HUES48 (cell line): ENCODE results near the gene POFUT1.

Experiments used
- H3K27ac ChIP-seq: one replicate; pipeline ENCODE4 v1.7.0; 2013; ENCODE audit warnings: low read depth, low read length, inconsistent platforms
- H3K27me3 ChIP-seq: 2 replicates; pipeline ENCODE4 v1.6.1; 2013; ENCODE audit warnings: mild to moderate bottlenecking, low read length; ENCODE audit not compliant: control insufficient read depth, insufficient read depth
- H3K36me3 ChIP-seq: 2 replicates; pipeline ENCODE4 v1.6.1; 2013; ENCODE audit warnings: low read length; ENCODE audit not compliant: control insufficient read depth, insufficient read depth
- H3K4me1 ChIP-seq: 2 replicates; pipeline ENCODE4 v1.6.1; 2013; ENCODE audit warnings: mild to moderate bottlenecking, low read length; ENCODE audit not compliant: control insufficient read depth, insufficient read depth
- H3K4me3 ChIP-seq: 2 replicates; pipeline ENCODE4 v1.5.1; 2013; ENCODE audit warnings: mild to moderate bottlenecking, low read depth, low read length
- H3K9ac ChIP-seq: 2 replicates; pipeline ENCODE4 v1.6.1; 2013; ENCODE audit warnings: mild to moderate bottlenecking, low read depth, low read length, moderate library complexity
- H3K9me3 ChIP-seq: 2 replicates; pipeline ENCODE4 v1.6.1; 2013; ENCODE audit warnings: low read length; ENCODE audit not compliant: control insufficient read depth, insufficient read depth

The POFUT1 gene

DNA sequence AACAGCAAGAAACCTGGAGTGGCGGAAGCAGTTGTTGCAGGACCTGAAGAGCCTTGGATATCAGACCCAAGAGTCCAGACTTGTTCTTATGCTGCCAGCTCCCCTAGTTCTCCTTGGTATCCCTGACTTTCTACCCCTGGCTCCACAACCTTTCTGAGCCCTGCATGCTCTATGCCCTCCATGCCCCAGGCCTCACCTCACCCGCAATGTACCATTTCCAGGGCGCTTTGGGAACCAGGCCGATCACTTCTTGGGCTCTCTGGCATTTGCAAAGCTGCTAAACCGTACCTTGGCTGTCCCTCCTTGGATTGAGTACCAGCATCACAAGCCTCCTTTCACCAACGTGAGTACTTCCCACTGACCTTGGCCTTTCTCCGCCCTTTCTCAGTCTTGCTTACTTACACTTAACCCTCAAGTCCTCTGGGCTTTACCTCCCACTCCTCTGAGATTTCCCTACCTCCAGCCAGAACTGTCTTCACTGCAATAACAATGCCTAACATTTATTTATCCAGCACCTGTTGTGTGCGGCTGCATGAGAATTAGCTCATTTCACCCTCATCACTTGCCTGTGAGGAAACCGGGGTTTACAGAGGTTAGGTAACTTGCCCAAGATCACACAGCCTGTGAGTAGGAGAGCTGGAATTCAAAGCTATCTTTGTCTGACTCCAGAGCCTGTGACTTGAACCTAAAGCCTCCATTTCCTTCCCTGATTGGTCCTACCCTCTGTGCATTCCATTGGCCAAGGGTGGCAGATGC, 2.3 kb downstream of the POFUT1 start:
- no peak overlapping the region for H3K4me3 ChIP-seq
- H3K36me3 ChIP-seq, result peaks cover 43% of the 10 kb centered on the region

DNA sequence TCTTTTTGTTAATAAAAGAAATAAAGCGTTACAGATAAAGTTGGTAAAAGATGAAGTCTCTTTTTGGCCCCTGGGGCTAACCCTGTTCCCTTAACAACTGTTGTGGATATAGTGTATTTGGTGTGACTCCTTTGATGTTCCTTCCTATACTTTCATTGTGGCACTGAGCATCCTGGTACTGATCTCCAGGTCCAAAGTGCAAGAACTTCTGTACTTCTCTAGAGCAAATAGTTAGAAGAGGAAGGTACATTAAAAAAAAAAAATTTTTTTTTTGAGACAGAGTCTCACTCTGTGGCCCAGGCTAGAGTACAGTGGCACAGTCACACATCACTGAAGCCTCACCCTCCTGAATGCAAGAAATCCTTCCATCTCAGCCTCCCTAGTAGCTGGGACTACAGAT, 6.2 kb downstream of the POFUT1 start:
- H3K27ac ChIP-seq, result no peak overlapping the region
- no peak overlapping the region for H3K4me3 ChIP-seq
- H3K36me3 ChIP-seq, result peaks cover 81% of the 10 kb centered on the region
- no peaks in the 10 kb centered on the region for H3K9me3 ChIP-seq
- no peaks in the 10 kb centered on the region for H3K27me3 ChIP-seq
- no peaks in the 10 kb centered on the region for H3K4me1 ChIP-seq
- H3K9ac ChIP-seq, result no peak overlapping the region

More for the DNA sequence above, 2.3 kb downstream of the POFUT1 start:
- Histone ChIP-seq H3K27me3 (no peaks in the 10 kb centered on the region), H3K9me3 (no peaks in the 10 kb centered on the region), H3K9ac (no peak overlapping the region), H3K4me1 (peaks cover 16% of the 10 kb centered on the region), H3K27ac (no peak overlapping the region)

DNA sequence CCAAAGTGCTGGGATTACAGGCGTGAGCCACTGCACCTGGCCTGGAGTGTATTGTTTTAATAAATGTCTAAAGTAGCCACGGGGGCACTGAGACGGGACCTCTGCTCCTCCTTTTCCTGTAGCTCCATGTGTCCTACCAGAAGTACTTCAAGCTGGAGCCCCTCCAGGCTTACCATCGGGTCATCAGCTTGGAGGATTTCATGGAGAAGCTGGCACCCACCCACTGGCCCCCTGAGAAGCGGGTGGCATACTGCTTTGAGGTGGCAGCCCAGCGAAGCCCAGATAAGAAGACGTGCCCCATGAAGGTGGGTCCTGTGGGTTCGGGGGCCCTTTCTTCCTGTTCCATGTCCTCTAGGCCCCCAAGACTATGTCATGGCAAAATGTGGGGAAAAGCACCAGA, 7.5 kb downstream of the POFUT1 start:
- peaks cover 86% of the 10 kb centered on the region for H3K36me3 ChIP-seq
- H3K9ac ChIP-seq, result no peak overlapping the region
- H3K4me3 ChIP-seq, result no peak overlapping the region
- H3K27me3 ChIP-seq, result no peaks in the 10 kb centered on the region
- no peaks in the 10 kb centered on the region for H3K9me3 ChIP-seq
- no peak overlapping the region for H3K27ac ChIP-seq
- no peaks in the 10 kb centered on the region for H3K4me1 ChIP-seq

DNA sequence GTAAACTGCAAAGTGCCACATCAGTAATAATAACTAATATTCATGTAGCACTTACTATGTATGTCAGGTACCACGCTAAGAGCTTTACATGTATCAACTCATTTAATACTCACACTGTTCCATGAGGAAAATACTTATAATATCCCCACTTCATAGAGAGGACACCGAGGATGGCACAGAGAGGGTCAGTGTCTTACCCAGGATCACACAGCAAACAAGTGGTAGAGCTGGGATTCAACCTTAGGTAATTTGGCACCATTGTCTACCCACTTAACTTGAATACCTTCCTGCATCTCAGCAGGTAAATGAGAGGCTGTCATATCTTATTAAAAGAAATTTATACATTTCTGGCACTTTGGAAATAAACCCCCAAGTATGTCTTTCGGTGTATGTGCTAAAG, 8.0 kb downstream of the POFUT1 start:
- H3K36me3 ChIP-seq, result peaks cover 83% of the 10 kb centered on the region
- no peaks in the 10 kb centered on the region for H3K4me1 ChIP-seq
- H3K27ac ChIP-seq, result no peak overlapping the region
- no peaks in the 10 kb centered on the region for H3K27me3 ChIP-seq
- H3K4me3 ChIP-seq, result no peak overlapping the region
- no peak overlapping the region for H3K9ac ChIP-seq
- H3K9me3 ChIP-seq, result no peaks in the 10 kb centered on the region

DNA sequence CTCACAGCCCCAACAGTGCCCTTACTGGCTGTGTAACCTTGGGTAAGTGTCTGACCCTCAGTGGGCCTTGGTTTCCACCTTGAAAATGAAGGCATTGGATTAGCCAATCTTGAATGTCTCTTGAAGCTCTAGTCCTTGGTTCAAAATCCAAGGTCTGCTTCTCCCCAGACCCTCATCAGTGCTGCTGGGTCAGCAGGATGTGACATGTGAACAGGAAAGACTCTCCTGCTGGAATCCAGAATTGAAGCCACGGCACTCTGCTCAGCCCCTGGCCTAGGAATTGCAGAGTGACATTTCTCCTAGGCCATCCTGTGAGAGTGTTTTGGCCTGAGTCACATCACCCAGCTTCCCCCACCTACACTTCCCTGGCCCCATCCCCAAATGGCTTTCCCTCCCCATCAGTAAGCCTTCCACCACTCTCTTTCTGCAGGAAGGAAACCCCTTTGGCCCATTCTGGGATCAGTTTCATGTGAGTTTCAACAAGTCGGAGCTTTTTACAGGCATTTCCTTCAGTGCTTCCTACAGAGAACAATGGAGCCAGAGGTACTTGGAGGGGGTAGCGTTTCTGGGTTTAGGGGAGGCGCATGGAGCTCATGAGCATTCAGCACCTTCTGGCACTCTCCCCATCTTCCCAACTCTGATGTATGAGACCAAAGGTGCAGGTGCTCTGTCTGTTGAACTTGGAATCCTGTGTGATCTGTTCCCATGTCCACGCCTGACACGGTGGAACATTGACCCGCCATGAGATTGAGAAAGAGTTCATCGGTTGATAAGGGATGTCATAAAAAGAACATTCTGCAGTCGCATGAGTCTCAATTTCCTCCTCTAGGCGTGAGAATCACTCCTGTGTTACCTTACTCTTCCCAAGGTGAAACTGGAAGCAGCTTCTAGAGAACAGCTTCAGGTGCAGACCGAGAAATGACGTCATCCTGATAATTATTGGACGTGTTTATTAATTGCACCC, 8.8 kb downstream of the POFUT1 start:
- H3K27me3 ChIP-seq, result no peaks in the 10 kb centered on the region
- no peaks in the 10 kb centered on the region for H3K9me3 ChIP-seq
- peaks cover 85% of the 10 kb centered on the region for H3K36me3 ChIP-seq
- no peaks in the 10 kb centered on the region for H3K4me1 ChIP-seq
- H3K27ac ChIP-seq, result no peak overlapping the region
- no peak overlapping the region for H3K4me3 ChIP-seq
- no peak overlapping the region for H3K9ac ChIP-seq

DNA sequence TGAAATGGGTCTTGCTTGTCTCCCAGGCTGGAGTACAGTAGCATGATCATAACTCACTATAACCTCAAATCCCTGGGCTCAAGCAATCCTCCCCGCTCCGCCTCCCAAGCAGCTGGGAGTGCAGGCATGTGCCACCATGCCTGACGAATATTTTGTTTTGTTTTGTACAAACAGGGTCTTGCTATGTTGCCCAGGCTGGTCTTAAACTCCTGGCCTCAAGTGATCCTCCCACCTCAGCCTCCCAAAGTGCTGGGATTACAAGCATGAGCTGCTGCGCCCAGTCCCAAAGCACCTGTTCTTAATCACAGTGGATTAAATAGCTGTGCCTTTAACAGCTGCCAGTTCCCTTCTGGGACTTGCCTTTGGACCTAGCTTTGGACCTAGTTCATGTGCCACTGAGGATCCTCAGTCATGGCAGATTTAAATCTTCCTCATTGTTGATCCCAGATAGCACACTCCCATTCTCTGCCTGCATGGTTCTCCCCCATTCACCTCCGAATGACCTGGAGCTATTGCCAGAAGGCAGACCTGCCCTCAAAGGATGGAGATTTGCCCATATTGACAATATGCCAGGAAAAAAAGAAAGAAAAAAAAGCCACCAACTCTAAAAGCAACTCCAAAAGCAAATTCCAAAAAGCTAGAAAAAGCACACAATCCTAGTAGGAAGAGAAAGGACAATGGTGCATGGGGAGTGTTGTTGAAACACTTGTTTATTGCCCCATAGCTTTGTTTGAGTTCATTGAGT, 10.6 kb downstream of the POFUT1 start:
- H3K9ac ChIP-seq, result no peak overlapping the region
- H3K36me3 ChIP-seq, result peaks cover 86% of the 10 kb centered on the region
- no peak overlapping the region for H3K27ac ChIP-seq
- no peaks in the 10 kb centered on the region for H3K9me3 ChIP-seq
- H3K4me1 ChIP-seq, result no peaks in the 10 kb centered on the region
- no peaks in the 10 kb centered on the region for H3K27me3 ChIP-seq
- no peak overlapping the region for H3K4me3 ChIP-seq

DNA sequence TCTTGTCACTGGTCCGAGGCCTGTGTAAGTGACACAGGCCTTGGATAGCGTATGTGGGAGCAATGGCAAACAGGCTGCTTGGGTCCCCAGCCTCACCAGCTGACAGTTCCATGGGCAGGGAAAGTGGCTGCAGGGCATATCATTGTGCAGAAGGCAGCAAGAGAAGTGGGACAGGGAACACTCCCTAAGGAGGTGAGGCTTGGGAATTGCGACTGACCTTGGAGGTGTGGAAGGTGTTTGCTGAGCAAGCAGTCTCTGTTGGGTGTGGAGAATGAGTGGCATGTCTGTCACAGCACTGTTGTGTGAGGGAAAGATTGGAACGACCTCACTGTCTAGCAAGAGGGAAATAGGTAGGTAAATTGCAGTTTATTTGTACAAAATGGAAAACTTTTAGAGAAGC, 16.8 kb downstream of the POFUT1 start:
- no peaks in the 10 kb centered on the region for H3K27me3 ChIP-seq
- H3K9ac ChIP-seq, result no peak overlapping the region
- peaks cover 76% of the 10 kb centered on the region for H3K36me3 ChIP-seq
- no peak overlapping the region for H3K4me3 ChIP-seq
- no peaks in the 10 kb centered on the region for H3K4me1 ChIP-seq
- no peak overlapping the region for H3K27ac ChIP-seq
- no peaks in the 10 kb centered on the region for H3K9me3 ChIP-seq

DNA sequence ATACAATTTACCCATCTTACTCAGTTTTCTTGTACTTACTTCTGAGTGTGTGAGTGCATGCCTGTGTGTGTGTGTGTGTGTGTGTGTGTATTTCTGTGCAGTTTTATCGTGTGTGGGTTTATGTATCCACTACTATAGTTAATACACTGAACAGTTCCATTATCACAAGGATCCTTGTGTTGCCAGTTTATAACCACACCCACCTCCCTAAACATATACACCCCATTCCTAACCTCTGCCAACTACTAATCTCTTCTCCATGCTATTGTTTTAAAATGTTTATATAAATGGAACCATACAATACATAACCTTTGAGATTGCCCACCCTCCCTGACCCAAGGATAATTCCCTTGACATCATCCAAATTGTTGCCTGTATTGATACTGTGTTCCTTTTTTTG, 18.7 kb downstream of the POFUT1 start:
- H3K36me3 ChIP-seq, result peaks cover 75% of the 10 kb centered on the region
- no peaks in the 10 kb centered on the region for H3K9me3 ChIP-seq

DNA sequence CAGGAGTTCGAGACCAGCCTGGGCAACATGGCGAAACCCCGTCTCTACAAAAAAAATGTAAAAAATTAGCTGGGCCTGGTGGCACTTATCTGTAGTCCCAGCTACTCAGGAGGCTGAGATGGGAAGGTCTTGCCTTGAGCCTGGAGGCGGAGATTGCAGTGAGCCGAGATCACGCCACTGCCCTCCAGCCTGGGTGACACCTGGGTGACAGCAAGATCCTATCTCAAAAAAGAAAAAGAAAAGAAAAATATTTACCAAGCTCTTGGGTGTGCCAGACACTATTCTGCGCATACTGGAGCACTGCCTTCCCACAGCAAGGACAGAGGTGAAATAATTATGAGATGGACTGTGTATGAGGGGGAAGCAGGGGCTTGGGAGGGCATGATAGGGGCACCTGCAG, 19.6 kb downstream of the POFUT1 start:
- Histone ChIP-seq H3K27me3 (no peaks in the 10 kb centered on the region), H3K36me3 (peaks cover 80% of the 10 kb centered on the region), H3K27ac (no peak overlapping the region), H3K4me3 (no peak overlapping the region), H3K9ac (no peak overlapping the region), H3K9me3 (no peaks in the 10 kb centered on the region), H3K4me1 (no peaks in the 10 kb centered on the region)

More for the DNA sequence above, 18.7 kb downstream of the POFUT1 start:
- H3K4me3 ChIP-seq, result no peak overlapping the region
- no peaks in the 10 kb centered on the region for H3K4me1 ChIP-seq
- no peak overlapping the region for H3K9ac ChIP-seq
- no peak overlapping the region for H3K27ac ChIP-seq
- H3K27me3 ChIP-seq, result no peaks in the 10 kb centered on the region

DNA sequence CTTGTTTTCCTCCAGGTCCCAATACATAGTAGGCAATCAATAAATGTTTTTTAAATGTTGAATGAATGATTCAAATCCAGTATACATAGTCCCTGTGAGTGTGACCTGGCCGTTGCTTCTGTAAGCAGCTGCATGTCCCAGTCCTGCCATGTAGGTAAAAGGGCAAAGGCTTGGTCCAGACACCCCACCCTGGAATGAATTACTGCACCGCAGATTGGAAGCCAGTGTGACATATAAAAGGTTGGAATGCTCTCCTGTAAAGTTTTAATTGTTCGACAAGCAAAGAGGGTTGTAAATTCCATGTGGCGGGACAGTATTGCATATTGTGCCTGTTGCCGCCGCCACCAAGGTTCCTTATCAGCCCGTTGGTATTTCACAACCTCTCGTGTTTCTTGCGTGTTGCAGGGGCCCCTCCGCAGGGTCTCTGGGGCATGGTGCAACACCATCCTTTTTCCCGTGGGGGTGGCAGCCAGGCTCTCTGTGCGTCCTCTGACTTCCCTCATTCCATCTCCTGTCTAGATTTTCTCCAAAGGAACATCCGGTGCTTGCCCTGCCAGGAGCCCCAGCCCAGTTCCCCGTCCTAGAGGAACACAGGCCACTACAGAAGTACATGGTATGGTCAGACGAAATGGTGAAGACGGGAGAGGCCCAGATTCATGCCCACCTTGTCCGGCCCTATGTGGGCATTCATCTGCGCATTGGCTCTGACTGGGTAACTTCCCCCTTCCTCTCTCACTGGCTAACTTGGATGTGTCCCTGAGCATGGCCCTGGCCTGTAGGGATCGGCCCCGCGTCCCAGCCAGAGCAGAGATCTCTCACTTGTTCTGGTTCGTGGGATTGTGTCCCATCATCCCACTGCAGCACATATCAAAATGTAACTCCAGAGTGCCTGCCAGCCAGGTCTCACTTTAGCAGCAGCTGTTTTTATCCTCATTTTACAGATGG, 20.3 kb downstream of the POFUT1 start:
- Histone ChIP-seq H3K4me1 (no peaks in the 10 kb centered on the region), H3K4me3 (no peak overlapping the region), H3K9me3 (no peaks in the 10 kb centered on the region), H3K36me3 (peaks cover 80% of the 10 kb centered on the region), H3K27ac (no peak overlapping the region), H3K9ac (no peak overlapping the region), H3K27me3 (no peaks in the 10 kb centered on the region)
